ENCODE data around the gene ATP12A.

ATP12A gene

GRCh38 chr13:24709186-24709913 lies 29.1 kb downstream of the ATP12A start:
- no peaks in the 10 kb centered on the region for H3K9me3 ChIP-seq
- H3K27me3 ChIP-seq = no peaks in the 10 kb centered on the region
- H3K27ac ChIP-seq = no peak overlapping the region
- peaks cover 0 to 3% of the 10 kb centered on the region in 2 experiments for H3K4me1 ChIP-seq (ENCODE audit: control insufficient read depth in 1 of 2, insufficient read depth in 1 of 2, low read depth in 1 of 2, low read length in 1 of 2)
- TF ChIP-seq, protein P1, sequence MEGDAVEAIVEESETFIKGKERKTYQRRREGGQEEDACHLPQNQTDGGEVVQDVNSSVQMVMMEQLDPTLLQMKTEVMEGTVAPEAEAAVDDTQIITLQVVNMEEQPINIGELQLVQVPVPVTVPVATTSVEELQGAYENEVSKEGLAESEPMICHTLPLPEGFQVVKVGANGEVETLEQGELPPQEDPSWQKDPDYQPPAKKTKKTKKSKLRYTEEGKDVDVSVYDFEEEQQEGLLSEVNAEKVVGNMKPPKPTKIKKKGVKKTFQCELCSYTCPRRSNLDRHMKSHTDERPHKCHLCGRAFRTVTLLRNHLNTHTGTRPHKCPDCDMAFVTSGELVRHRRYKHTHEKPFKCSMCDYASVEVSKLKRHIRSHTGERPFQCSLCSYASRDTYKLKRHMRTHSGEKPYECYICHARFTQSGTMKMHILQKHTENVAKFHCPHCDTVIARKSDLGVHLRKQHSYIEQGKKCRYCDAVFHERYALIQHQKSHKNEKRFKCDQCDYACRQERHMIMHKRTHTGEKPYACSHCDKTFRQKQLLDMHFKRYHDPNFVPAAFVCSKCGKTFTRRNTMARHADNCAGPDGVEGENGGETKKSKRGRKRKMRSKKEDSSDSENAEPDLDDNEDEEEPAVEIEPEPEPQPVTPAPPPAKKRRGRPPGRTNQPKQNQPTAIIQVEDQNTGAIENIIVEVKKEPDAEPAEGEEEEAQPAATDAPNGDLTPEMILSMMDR (IDR thresholded peaks at IDR 0.05) = no peak
- no peak overlapping the region for H3K4me3 ChIP-seq (ENCODE audit: low read depth in 1 of 2, low read length in 1 of 2)
- no peaks in the 10 kb centered on the region for H3K36me3 ChIP-seq

DNA sequence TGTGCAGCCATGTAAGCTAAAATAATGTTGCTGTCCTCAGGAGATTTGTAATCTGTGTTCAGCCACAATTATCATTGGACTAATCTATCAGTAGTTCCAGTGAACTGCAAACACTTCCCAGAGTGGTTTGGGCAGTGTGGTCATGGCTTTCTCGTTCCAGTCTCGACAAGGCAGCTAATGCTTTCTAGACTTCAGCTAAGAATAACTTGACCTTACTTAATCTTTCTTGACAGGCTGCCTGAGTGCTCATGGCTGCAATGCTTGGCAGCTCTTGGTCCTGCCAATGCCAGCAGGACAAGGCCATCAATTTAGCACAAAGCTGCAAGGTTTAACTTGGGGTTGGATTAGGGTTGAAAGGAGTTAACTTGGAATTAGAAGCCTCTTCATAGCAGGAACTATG lies 32.8 kb downstream of the ATP12A start:
- H3K27me3 ChIP-seq = no peaks in the 10 kb centered on the region
- TF ChIP-seq, protein P1 (IDR thresholded peaks at IDR 0.05) = no peak
- no peak overlapping the region for H3K27ac ChIP-seq
- H3K9me3 ChIP-seq = no peaks in the 10 kb centered on the region
- peaks cover 0 to 3% of the 10 kb centered on the region in 2 experiments for H3K4me1 ChIP-seq (ENCODE audit: control insufficient read depth in 1 of 2, insufficient read depth in 1 of 2, low read depth in 1 of 2, low read length in 1 of 2)
- no peaks in the 10 kb centered on the region for H3K36me3 ChIP-seq
- H3K4me3 ChIP-seq (ENCODE audit: low read depth in 1 of 2, low read length in 1 of 2) = no peak overlapping the region

- no peak overlapping the region for H3K4me3 ChIP-seq (ENCODE audit: low read depth in 1 of 2, low read length in 1 of 2)
- TF ChIP-seq, protein P1 (IDR thresholded peaks at IDR 0.05) = no peak
- H3K9me3 ChIP-seq = no peaks in the 10 kb centered on the region
- no peaks in the 10 kb centered on the region for H3K27me3 ChIP-seq
- H3K36me3 ChIP-seq = no peaks in the 10 kb centered on the region
- no peaks in the 10 kb centered on the region for H3K4me1 ChIP-seq (ENCODE audit: control insufficient read depth in 1 of 2, insufficient read depth in 1 of 2, low read depth in 1 of 2, low read length in 1 of 2)
- no peak overlapping the region for H3K27ac ChIP-seq
Observed at GRCh38 chr13:24716011-24716410, 35.8 kb downstream of the ATP12A start.

DNA sequence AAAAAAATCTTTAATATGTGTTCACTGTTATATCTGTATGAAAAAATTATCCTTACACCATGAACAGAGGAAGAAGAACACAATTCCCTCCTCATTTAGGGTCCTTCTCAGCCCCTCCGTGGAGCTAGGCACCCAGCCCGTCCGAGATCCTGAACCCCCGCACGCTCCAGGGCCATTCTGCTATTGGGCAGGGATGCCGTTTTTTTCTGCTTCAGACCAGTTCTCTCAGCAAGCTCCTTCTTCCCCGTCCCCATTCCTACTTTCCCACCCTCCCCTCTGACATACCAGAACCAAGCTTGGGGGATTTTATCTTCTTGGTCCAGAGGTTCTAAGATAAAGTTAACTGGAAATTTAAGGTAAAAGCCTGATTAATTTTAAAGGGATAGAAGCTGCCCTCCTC lies 36.2 kb downstream of the ATP12A start:
- H3K27ac ChIP-seq = no peak overlapping the region
- no peaks in the 10 kb centered on the region for H3K27me3 ChIP-seq
- H3K4me1 ChIP-seq (ENCODE audit: control insufficient read depth in 1 of 2, insufficient read depth in 1 of 2, low read depth in 1 of 2, low read length in 1 of 2) = no peaks in the 10 kb centered on the region
- TF ChIP-seq, protein P1 (IDR thresholded peaks at IDR 0.05) = no peak
- H3K4me3 ChIP-seq (ENCODE audit: low read depth in 1 of 2, low read length in 1 of 2) = no peak overlapping the region
- no peaks in the 10 kb centered on the region for H3K9me3 ChIP-seq
- no peaks in the 10 kb centered on the region for H3K36me3 ChIP-seq

DNA sequence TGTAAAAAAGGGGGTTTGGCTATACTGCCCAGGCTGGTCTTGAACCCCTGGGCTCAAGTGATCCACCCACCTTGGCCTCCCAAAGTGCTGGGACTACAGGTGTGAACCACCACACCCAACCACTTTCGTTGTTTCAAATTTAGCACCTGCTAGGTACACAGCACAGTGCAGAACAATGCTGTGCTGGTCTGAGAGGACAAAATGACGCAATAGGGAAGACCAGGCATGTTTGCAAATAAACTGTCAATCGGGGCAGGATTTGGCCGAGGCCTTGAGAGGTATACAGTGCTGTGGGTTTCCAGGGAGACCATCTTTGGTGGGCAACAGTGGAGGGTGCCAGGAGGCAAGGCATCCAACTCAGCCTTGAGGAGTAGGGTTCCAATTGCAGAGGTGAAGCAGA lies 37.0 kb downstream of the ATP12A start:
- Histone ChIP-seq H3K4me3 (ENCODE audit: low read depth in 1 of 2, low read length in 1 of 2) (no peak overlapping the region), H3K36me3 (no peaks in the 10 kb centered on the region), H3K9me3 (no peaks in the 10 kb centered on the region), H3K27me3 (no peaks in the 10 kb centered on the region), H3K27ac (no peak overlapping the region), H3K4me1 (ENCODE audit: control insufficient read depth in 1 of 2, insufficient read depth in 1 of 2, low read depth in 1 of 2, low read length in 1 of 2) (no peaks in the 10 kb centered on the region)
- TF ChIP-seq, protein P1 (IDR thresholded peaks at IDR 0.05) = no peak
